ENCODE results near the gene NRG2.

DNA sequence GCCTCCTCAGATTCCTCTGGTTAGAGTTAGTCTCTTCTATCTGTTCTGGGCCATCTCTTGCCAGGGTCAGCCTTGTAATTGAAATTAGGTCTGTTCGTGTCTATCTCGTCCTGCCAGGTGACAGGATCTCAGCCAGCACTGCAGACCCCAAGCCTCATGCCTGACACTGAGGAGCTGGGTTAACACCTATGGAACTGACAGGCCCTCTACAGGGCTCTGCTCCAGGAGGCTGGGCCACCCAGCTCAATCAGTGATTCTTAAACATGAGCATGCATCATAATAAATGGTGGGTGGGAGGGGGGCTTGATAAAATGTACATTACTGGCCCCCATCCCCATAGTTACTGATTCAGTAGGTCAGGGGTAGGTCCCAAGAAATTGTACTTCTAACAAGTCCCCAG, 144.1 kb downstream of the NRG2 start:
- no peak for TF ChIP-seq SUZ12 (IDR thresholded peaks at IDR 0.05; ENCODE audit: low read length)
- TF ChIP-seq, protein P1, sequence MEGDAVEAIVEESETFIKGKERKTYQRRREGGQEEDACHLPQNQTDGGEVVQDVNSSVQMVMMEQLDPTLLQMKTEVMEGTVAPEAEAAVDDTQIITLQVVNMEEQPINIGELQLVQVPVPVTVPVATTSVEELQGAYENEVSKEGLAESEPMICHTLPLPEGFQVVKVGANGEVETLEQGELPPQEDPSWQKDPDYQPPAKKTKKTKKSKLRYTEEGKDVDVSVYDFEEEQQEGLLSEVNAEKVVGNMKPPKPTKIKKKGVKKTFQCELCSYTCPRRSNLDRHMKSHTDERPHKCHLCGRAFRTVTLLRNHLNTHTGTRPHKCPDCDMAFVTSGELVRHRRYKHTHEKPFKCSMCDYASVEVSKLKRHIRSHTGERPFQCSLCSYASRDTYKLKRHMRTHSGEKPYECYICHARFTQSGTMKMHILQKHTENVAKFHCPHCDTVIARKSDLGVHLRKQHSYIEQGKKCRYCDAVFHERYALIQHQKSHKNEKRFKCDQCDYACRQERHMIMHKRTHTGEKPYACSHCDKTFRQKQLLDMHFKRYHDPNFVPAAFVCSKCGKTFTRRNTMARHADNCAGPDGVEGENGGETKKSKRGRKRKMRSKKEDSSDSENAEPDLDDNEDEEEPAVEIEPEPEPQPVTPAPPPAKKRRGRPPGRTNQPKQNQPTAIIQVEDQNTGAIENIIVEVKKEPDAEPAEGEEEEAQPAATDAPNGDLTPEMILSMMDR (IDR thresholded peaks at IDR 0.05; ENCODE audit: control extremely low read depth in 1 of 3, insufficient read depth in 1 of 3, low read depth in 1 of 3, low read length in 3 of 3): no peak
- no peak for TF ChIP-seq CEBPB (IDR thresholded peaks at IDR 0.05; ENCODE audit: low read depth, low read length)
- TF ChIP-seq SRF (IDR thresholded peaks at IDR 0.05; ENCODE audit: low read depth, low read length): no peak

Measured in H1 (cell line).